GM12878 (cell line): ENCODE results near the gene MAP7D2. TPM values are rescaled to one million over a fixed set of nuclear protein-coding genes. Genes with fewer than 3 reads are reported as not detected.

Source experiments
- ATAC-seq: fragments of 200-7000 bp; cut with Tn5 transposase; 3 replicates; pipeline ENCODE4 v1.9.1; 2020; ENCODE audit warnings: mild to moderate bottlenecking, moderate library complexity
- BruUV-seq: library from RNA; stranded (reverse); fragments of 400-500 nt; replicated peaks from 2 replicates; lab custom pipeline; 2021; lab: Mats Ljungman, UMichigan
- CTCF ChIA-PET: fragments of 300-600 bp; sonication (Branson Sonifier 250); formaldehyde crosslinking; extraction: SDS; loops from one replicate; lab custom pipeline; 2021; ENCODE audit warnings: inconsistent platforms; lab: Yijun Ruan, JAX
- POLR2A ChIA-PET: fragments of 350-600 bp; formaldehyde crosslinking; extraction: SDS; loops from one replicate; lab custom pipeline; 2021; ENCODE audit warnings: inconsistent platforms; lab: Charles Lee
- RAD21 ChIA-PET: fragments of 300-600 bp; sonication (Branson Sonifier 250); formaldehyde crosslinking; loops from one replicate; lab custom pipeline; 2023; ENCODE audit warnings: antibody characterized with exemption; ENCODE audit not compliant: unreplicated experiment; lab: Charles Lee
- SMC1A ChIA-PET: fragments of 300-600 bp; sonication (Branson Sonifier 250); formaldehyde crosslinking; loops from one replicate; lab custom pipeline; 2023; ENCODE audit not compliant: unreplicated experiment, uncharacterized antibody; lab: Charles Lee
- DNase-seq: peaks from one replicate; pipeline ENCODE4 v3.0.0-alpha.2; 2011; ENCODE audit warnings: low read depth, low spot score
- FAIRE-seq: peaks from 3 replicates; lab custom pipeline; 2011; peaks lifted over from hg19 to GRCh38; lab: Jason Lieb, UNC
- H2AFZ ChIP-seq: 2 replicates; pipeline ENCODE4 v1.6.0; 2011; ENCODE audit warnings: low read depth, low read length, control low read depth; ENCODE audit not compliant: control insufficient read depth
- H3K27ac ChIP-seq: 2 replicates; pipeline ENCODE4 v1.5.1; 2011; ENCODE audit warnings: control low read depth; ENCODE audit not compliant: control insufficient read depth, insufficient read depth
- H3K27me3 ChIP-seq, 2 experiments: replicated peaks in 1 of 2; 2 replicates each; pipeline versions ENCODE4 v1.6.0 to v1.6.1; 2011; ENCODE audit warnings: low read length in 1 of 2; ENCODE audit not compliant: control insufficient read depth in 2 of 2, insufficient read depth in 2 of 2
- H3K36me3 ChIP-seq, 2 experiments: 2 replicates each; pipeline ENCODE4 v1.5.1; 2011; ENCODE audit warnings: low read length in 1 of 2; ENCODE audit not compliant: control insufficient read depth in 2 of 2, insufficient read depth in 2 of 2
- H3K4me1 ChIP-seq: 2 replicates; pipeline ENCODE4 v1.6.1; 2011; ENCODE audit warnings: mild to moderate bottlenecking, low read length, moderate library complexity, mixed read lengths; ENCODE audit not compliant: control insufficient read depth, insufficient read depth
- H3K4me2 ChIP-seq: 2 replicates; pipeline ENCODE4 v1.6.0; 2011; ENCODE audit warnings: control low read depth; ENCODE audit not compliant: control insufficient read depth, insufficient read depth
- H3K4me3 ChIP-seq: fragments of 200-600 bp; sonication (generic); 2 replicates; pipeline ENCODE4 v1.5.1; 2016
- H3K79me2 ChIP-seq: 2 replicates; pipeline ENCODE4 v1.6.0; 2011; ENCODE audit warnings: low read length; ENCODE audit not compliant: control insufficient read depth, insufficient read depth
- H3K9ac ChIP-seq: 2 replicates; pipeline ENCODE4 v1.8.0; 2011; ENCODE audit warnings: low read length, control low read depth, mixed read lengths; ENCODE audit not compliant: control insufficient read depth, insufficient read depth
- H3K9me3 ChIP-seq: replicated peaks from 3 replicates; pipeline ENCODE4 v1.5.1; 2011; ENCODE audit warnings: mild to moderate bottlenecking, low read length; ENCODE audit not compliant: control insufficient read depth, insufficient read depth
- H4K20me1 ChIP-seq: 2 replicates; pipeline ENCODE4 v1.6.0; 2011; ENCODE audit not compliant: control insufficient read depth, insufficient read depth
- CHD2 ChIP-seq: IDR thresholded peaks from 2 replicates; pipeline ENCODE4 v1.6.1; 2011; ENCODE audit warnings: low read depth, low read length, improper control_type of control experiment, borderline replicate concordance
- EGR1 ChIP-seq, 2 experiments: IDR thresholded peaks; 1 replicate in 1 of 2; 2 replicates in 1 of 2; pipeline ENCODE4 v1.6.1; 2011 to 2012; ENCODE audit warnings: low read depth in 2 of 2, low read length in 2 of 2, borderline replicate concordance in 1 of 2, mild to moderate bottlenecking in 1 of 2, moderate library complexity in 1 of 2
- IKZF2 ChIP-seq, 2 experiments: fragments of 450-650 bp; IDR thresholded peaks; 2 replicates each; pipeline ENCODE4 v1.6.1; 2017; ENCODE audit warnings: mild to moderate bottlenecking in 2 of 2, moderate library complexity in 2 of 2
- MAX ChIP-seq: IDR thresholded peaks from 2 replicates; pipeline ENCODE4 v1.6.1; 2012; ENCODE audit warnings: low read depth, low read length, improper control_type of control experiment
- NFYA ChIP-seq: IDR thresholded peaks from 2 replicates; pipeline ENCODE4 v1.6.1; 2011; ENCODE audit warnings: low read depth, mild to moderate bottlenecking, low read length, improper control_type of control experiment, borderline replicate concordance
- SKIL ChIP-seq: fragments of 450-650 bp; IDR thresholded peaks from 2 replicates; pipeline ENCODE4 v1.6.1; 2017; ENCODE audit warnings: mild to moderate bottlenecking, low read depth, inconsistent platforms; ENCODE audit not compliant: poor library complexity, severe bottlenecking
- YBX1 ChIP-seq: fragments of 450-650 bp; IDR thresholded peaks from 2 replicates; pipeline ENCODE4 v1.6.1; 2016; ENCODE audit warnings: antibody characterized with exemption
- ZBTB40 ChIP-seq: fragments of 450-650 bp; IDR thresholded peaks from 2 replicates; pipeline ENCODE4 v1.6.1; 2016; ENCODE audit warnings: mild to moderate bottlenecking, moderate library complexity, borderline replicate concordance
- ZNF207 ChIP-seq: fragments of 450-650 bp; IDR thresholded peaks from 2 replicates; pipeline ENCODE4 v1.6.1; 2014; ENCODE audit warnings: antibody characterized with exemption, mild to moderate bottlenecking, borderline replicate concordance
- WGBS: methylation state at CpG from one replicate; pipeline ENCODE4 v1.1.6; 2016; ENCODE audit warnings: low lambda C conversion rate; ENCODE audit not compliant: insufficient replicate concordance, insufficient coverage; ENCODE audit errors: missing lambda C conversion rate; 5-methylcytosine and 5-hydroxymethylcytosine counted together
- in situ Hi-C: fragments of 300-500 bp; cut with MboI; formaldehyde crosslinking; loops from 9 replicates; pipeline ENCODE4 v1.14.3; 2018; ENCODE audit warnings: mixed read lengths
- intact Hi-C: fragments of 100-400 bp; cut with micrococcal nuclease; formaldehyde crosslinking; loops from one replicate; pipeline ENCODE4 v1.14.2; 2022; ENCODE audit not compliant: unreplicated experiment
- polyA plus RNA-seq, 11 experiments: library from polyadenylated mRNA; depleted of rRNA in 4 of 11; unstranded in 6 of 11; stranded (reverse) in 5 of 11; fragments of >200 nt; fragmentation: Nextera tagmentation in 4 of 11; fragmentation: Illumina TruSeq in 1 of 11; extraction: Ambion mirVana in 4 of 11; extraction: Trizol in 1 of 11; gene quantifications; 1 replicate in 1 of 11; 2 replicates in 10 of 11; pipeline versions ENCODE4 v1.2.1 to v1.2.3, GENCODE V29; 2011 to 2016; ENCODE audit warnings: inconsistent platforms in 2 of 11, missing spikeins in 2 of 11, low read depth in 1 of 11
- total RNA-seq, 4 experiments: library from RNA; depleted of rRNA in 3 of 4; stranded (reverse); fragments of >200 nt in 3 of 4; fragmentation: Illumina TruSeq in 1 of 4; extraction: Trizol in 1 of 4; gene quantifications; 2 replicates each; pipeline versions ENCODE4 v1.2.1 to v1.2.3, GENCODE V29; 2013 to 2021
- TF ChIP-seq, protein P1 (sequence below): IDR thresholded peaks from 2 replicates; pipeline ENCODE4 v1.6.1; 2012; ENCODE audit warnings: low read depth, low read length, improper control_type of control experiment
- TF ChIP-seq, protein P2 (sequence below): fragments of 450-650 bp; IDR thresholded peaks from 2 replicates; pipeline ENCODE4 v1.6.1; 2017; ENCODE audit warnings: mild to moderate bottlenecking

MAP7D2 gene
- total and polyA plus RNA-seq, 10 of the 15 experiments (the other 5 are each of a cell fraction or from before 2014, with no cell fraction given) = 0.06 to 18.4 (median 0.22) TPM

GRCh38 chrX:20019672-20020365, 96.9 kb downstream of the MAP7D2 start:
- no peak for ATAC-seq
- H3K27ac ChIP-seq = no peak overlapping the region
- ChIA-PET CTCF (interaction anchor here (0.6 kb wide), 1 partner anchor 134 kb away, joined by 3 read pairs; no protein-coding TSS in a partner anchor), POLR2A (interaction anchor here (0.6 kb wide), 1 partner anchor 648 kb away, joined by 3 read pairs; no protein-coding TSS in a partner anchor), RAD21 (no interaction called here), SMC1A (interaction anchor here (1.2 kb wide), 1 partner anchor 115 kb away, joined by 3 read pairs; no protein-coding TSS in a partner anchor)
- intact Hi-C loops (no loop called here), in situ Hi-C loops (no loop called here)
- no peaks in the 10 kb centered on the region for H4K20me1 ChIP-seq
- H3K79me2 ChIP-seq = no peaks in the 10 kb centered on the region
- no peak for DNase-seq
- no peaks in the 10 kb centered on the region; a peak in 1 of 4 replicates for H3K27me3 ChIP-seq
- no peaks in the 10 kb centered on the region for H3K4me1 ChIP-seq
- H2AFZ ChIP-seq = no peak overlapping the region
- no peak overlapping the region for H3K9ac ChIP-seq
- no peak for FAIRE-seq
- no peaks in the 10 kb centered on the region for H3K36me3 ChIP-seq
- no TSS peak for BruUV-seq
- H3K4me2 ChIP-seq = no peak overlapping the region
- no peaks in the 10 kb centered on the region; the same call in 1 of the 3 replicates for H3K9me3 ChIP-seq
- TF ChIP-seq ZNF207 = no peak
- TF ChIP-seq EGR1 (IDR thresholded peaks at IDR 0.05; ENCODE audit: borderline replicate concordance in 1 of 2, low read depth in 2 of 2, low read length in 2 of 2) = no peak
- no peak for TF ChIP-seq SKIL
- TF ChIP-seq, protein P1, sequence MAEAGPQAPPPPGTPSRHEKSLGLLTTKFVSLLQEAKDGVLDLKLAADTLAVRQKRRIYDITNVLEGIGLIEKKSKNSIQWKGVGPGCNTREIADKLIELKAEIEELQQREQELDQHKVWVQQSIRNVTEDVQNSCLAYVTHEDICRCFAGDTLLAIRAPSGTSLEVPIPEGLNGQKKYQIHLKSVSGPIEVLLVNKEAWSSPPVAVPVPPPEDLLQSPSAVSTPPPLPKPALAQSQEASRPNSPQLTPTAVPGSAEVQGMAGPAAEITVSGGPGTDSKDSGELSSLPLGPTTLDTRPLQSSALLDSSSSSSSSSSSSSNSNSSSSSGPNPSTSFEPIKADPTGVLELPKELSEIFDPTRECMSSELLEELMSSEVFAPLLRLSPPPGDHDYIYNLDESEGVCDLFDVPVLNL = no peak
- TF ChIP-seq ZBTB40 = no peak
- TF ChIP-seq CHD2 = no peak
- no peak for TF ChIP-seq IKZF2 (IDR thresholded peaks at IDR 0.05)
- no peak for TF ChIP-seq MAX
- TF ChIP-seq NFYA = no peak
- TF ChIP-seq, protein P2, sequence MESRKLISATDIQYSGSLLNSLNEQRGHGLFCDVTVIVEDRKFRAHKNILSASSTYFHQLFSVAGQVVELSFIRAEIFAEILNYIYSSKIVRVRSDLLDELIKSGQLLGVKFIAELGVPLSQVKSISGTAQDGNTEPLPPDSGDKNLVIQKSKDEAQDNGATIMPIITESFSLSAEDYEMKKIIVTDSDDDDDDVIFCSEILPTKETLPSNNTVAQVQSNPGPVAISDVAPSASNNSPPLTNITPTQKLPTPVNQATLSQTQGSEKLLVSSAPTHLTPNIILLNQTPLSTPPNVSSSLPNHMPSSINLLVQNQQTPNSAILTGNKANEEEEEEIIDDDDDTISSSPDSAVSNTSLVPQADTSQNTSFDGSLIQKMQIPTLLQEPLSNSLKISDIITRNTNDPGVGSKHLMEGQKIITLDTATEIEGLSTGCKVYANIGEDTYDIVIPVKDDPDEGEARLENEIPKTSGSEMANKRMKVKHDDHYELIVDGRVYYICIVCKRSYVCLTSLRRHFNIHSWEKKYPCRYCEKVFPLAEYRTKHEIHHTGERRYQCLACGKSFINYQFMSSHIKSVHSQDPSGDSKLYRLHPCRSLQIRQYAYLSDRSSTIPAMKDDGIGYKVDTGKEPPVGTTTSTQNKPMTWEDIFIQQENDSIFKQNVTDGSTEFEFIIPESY = no peak
- TF ChIP-seq YBX1 = no peak
- whole genome bisulfite sequencing = 39% methylated on average over 6 of the region's 6 CpGs
- no peak overlapping the region for H3K4me3 ChIP-seq
